NCI-H2107 treated with DMSO at 0.1 percent for 48 hours (cell line): ENCODE data around the gene TLE1.
A peak's percentile ranks its signal among the peaks of the same experiment; 100 is the strongest.

Source experiments
- DNase-seq: peaks from one replicate; lab custom pipeline; 2025; ENCODE audit not compliant: unreplicated experiment; lab: John Stamatoyannopoulos, UW

The TLE1 gene

GRCh38 chr9:81579381-81579780, 110.0 kb downstream of the TLE1 start:
- no peak for DNase-seq

- no peak for DNase-seq
Observed at GRCh38 chr9:81578606-81579005, 110.7 kb downstream of the TLE1 start.

GRCh38 chr9:81575956-81576355, 113.4 kb downstream of the TLE1 start:
- DNase-seq: no peak

GRCh38 chr9:81574405-81574804, 114.9 kb downstream of the TLE1 start:
- DNase-seq: peak; percentile 14

GRCh38 chr9:81573415-81574321, 115.7 kb downstream of the TLE1 start:
- no peak for DNase-seq

- no peak for DNase-seq
Observed at GRCh38 chr9:81570083-81570482, 119.3 kb downstream of the TLE1 start.

DNA sequence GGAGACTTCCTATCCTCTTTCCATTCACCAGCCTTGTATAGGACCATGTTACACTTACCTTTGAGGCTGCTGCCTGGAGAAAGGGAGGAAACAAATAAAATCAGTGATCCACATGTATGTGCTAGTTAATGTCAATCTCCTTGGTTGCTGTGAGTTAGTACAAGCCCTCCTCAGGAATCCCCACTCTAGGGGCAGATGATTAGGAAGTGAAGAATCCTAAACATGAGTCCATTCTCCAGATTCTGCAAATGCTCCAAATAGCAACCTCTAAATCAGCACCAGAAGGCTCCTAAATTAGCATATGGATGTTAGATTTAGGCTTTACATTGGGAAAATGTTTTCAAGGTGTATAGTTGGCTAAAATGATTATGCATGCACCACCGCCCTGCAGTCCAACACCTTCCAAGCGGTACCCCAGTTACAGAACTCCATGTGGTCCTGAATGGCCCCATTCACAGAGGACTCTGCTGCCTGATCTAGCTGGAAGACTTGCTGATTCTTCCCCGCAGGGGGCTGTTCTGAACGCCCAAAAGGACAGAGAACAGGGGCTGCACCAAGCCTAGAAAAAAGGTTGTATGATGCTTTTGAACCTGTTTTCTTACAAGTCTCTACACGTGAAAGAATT, 123.2 kb downstream of the TLE1 start:
- no peak for DNase-seq

DNA sequence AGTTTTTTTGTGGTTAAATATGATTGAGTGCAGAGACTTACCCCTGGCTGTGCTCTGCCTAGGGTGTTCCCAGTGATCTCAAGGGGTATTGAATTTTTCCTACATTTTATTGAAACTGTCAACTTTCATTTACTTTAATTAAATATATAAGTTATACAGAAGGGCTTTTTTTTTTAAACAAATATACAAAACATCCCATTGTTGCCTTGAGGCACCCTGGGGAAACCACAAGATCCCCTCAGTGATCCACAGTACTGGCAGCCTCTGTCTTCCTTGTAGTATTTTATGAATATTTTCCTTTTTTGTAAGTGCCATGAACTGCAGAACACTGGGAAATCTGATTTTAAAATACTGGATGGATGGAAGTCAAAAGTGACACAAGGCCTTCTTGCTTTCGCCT, 123.7 kb downstream of the TLE1 start:
- no peak for DNase-seq

DNA sequence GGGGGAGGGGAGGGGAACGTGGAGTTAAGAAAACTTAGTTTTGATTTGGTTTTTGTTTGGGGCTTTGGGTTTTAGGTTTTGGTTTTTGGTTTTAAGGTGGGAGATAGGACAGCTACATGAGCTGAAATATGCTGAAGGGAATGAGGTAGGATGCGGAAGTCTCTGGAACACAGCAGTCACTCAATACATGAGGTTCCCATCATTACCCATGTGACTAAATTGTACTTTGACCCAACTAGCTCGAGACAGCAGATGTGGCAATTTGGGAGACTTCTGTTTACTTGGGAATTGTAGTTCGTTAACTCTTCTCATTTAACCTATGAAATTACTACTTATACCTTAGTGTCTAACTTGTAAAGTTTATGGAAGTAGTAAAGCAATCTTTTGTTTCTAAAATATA, 124.2 kb downstream of the TLE1 start:
- no peak for DNase-seq

GRCh38 chr9:81564632-81565031, 124.7 kb downstream of the TLE1 start:
- no peak for DNase-seq

GRCh38 chr9:81563739-81564138, 125.6 kb downstream of the TLE1 start:
- no peak for DNase-seq

DNA sequence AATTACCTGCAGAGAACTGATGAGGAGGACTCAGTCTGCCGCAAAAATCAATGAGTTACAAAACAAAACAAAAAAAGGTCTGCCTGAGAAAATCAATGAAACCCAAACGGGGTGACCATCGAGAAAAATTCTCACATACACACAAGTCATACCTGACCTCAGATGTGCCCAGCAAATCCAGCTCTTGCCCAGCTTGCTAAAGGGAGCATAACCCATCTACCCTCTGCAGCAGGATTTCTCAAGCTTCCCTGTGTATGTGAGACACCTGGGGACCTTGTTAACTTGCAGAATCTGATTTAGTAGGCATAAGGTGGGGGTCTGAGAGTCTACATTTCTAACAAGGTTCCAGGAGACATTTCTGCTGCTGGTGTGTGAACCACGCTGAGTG, 126.3 kb downstream of the TLE1 start:
- no peak for DNase-seq

DNA sequence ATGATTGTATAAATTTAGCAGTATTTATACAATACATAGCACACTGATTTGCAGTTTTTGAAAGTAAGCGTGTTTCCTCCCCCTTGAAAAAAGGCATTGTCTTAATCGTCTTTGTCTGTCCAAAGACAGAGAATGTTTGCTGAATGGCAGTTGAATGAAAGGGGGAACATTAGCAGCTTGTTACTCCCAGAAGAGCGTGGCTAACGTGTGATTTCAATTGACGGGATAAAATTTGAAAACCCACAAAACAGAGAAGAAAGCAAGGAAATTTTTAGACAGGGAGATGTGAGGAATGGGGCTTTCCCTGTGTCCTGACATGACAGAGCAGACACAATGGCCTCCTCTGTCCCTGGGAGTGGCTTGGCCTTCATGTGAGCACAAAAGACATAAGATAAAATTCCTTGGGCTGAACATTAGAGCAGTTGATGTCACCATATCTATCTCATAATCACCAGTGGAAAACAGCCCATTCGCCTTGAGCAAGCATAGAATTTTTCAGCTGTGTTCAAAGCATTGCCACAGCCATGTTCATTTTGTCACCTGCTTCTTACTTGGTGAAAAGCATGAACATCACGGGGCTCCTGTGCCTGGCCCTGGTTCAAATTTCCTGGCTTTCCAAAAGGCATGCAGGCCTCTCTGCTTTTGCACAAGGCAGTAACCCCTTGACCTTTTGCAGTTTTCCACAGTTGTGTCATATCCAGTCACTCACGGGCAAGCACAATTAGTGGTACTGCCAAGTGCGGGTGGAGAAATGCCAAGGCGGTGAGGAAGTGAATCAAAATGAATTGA, 126.9 kb downstream of the TLE1 start:
- DNase-seq: no peak

- DNase-seq: no peak
Observed at GRCh38 chr9:81560851-81561732, 128.3 kb downstream of the TLE1 start.

DNA sequence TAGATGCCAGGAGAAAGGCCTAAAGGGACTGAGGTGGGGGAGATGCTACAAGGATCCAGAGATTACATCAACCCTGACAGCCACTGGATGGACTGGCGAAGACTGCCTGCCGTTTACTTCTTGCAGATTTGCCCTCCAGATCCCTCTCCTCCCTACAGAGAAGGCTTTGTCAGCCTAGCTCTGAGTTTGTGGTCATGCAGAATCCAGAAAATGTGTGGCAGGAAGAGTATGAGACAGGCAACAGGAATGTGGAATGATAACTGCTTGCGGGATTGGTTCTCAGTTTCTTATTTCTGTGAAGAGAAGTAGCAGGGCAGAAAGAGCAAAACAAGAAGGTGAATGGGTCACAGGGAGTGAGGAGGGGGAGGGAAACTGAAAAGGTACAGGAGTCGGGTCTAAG, 129.6 kb downstream of the TLE1 start:
- DNase-seq: no peak

DNA sequence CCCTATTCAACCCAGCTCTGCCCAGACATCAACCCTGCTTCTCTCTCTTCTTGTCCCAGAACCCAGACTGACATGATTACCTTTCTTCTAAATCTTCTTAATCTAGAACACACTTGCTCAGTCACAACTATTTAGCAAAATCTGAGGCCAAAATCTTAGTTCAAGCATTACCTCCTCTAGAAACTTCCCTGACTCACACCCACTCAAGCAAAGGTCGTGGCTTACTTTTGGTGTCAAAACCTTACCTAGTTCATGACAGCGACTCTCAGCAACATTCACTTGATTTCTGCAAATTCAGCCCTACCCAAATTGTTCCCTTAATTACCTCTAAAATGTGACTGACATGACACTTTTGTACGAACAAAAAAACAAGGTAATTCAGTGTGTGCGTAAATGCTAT, 130.2 kb downstream of the TLE1 start:
- no peak for DNase-seq

GRCh38 chr9:81558091-81558830, 131.1 kb downstream of the TLE1 start:
- DNase-seq: no peak

DNA sequence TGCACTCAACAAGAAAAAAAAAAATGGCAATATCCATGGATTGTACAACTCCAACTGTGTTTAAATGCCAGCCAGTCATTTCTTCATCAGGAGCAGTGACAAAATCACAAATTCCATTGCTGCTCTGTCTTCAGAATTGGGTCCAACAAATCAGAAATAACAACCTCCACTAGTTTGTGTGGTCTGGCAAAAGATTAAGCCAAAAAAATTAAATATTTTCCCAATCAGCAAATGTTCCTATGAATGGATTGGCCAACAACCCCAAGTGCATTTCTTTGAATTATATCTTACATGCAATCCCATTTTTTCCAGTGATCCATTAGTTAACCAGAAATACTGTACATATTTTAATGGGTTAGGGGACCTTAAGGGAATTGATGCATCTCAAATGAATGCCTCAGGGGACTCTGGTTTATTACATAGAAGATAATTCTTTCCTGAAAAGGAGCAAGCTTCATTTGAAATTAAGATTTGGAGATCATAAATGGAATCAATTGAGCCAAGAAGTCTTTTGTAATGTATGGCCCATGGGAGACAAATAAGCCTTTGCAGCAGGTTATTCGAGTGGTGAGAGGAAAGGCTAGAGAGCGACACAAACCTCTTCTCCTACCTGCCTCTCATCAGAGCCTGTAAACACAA, 131.8 kb downstream of the TLE1 start:
- DNase-seq: no peak

GRCh38 chr9:81556923-81557322, 132.4 kb downstream of the TLE1 start:
- no peak for DNase-seq

DNA sequence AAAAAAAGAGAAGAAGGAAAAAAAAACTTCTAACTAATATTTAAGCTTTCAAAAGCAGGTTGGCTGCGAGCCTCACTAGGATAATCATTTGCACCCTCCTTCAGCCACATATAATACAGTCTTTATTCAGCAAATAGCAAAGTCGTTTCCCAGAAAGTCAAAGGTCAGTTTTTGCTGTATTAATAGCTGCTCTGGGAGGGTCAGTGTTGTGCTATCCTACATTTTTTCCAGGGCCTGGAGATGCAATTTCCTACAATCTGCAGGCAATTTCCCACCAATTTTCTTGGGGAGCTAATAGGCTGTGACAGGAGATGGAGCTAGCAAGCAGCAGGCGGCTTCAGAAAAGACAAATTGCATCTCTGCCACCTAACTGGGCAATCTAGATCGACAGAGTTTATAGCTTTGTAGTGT, 136.8 kb downstream of the TLE1 start:
- no peak for DNase-seq
